A549 (cell line): Measurements from ENCODE around the gene ZNF680.

Source experiments
- CTCF ChIP-seq: fragments of >200 bp; sonication (Bioruptor Twin); formaldehyde crosslinking; IDR thresholded peaks from 3 replicates; pipeline ENCODE4 v1.5.1; 2016
- KDM5A ChIP-seq: fragments of 200-600 bp; sonication (generic); IDR thresholded peaks from 2 replicates; pipeline ENCODE4 v1.6.1; 2016; ENCODE audit warnings: antibody characterized with exemption, mild to moderate bottlenecking
- RCOR1 ChIP-seq: fragments of 150-350 bp; IDR thresholded peaks from 2 replicates; pipeline ENCODE4 v1.6.1; 2014; ENCODE audit warnings: antibody characterized with exemption, low read length, low read depth
- REST ChIP-seq: fragments of 200-600 bp; sonication (generic); IDR thresholded peaks from 2 replicates; pipeline ENCODE4 v1.6.1; 2016; ENCODE audit warnings: antibody characterized with exemption, mild to moderate bottlenecking, moderate library complexity
- SREBF2 ChIP-seq: fragments of 450-650 bp; IDR thresholded peaks from 2 replicates; pipeline ENCODE4 v1.6.1; 2014; ENCODE audit warnings: mild to moderate bottlenecking, moderate library complexity

DNA sequence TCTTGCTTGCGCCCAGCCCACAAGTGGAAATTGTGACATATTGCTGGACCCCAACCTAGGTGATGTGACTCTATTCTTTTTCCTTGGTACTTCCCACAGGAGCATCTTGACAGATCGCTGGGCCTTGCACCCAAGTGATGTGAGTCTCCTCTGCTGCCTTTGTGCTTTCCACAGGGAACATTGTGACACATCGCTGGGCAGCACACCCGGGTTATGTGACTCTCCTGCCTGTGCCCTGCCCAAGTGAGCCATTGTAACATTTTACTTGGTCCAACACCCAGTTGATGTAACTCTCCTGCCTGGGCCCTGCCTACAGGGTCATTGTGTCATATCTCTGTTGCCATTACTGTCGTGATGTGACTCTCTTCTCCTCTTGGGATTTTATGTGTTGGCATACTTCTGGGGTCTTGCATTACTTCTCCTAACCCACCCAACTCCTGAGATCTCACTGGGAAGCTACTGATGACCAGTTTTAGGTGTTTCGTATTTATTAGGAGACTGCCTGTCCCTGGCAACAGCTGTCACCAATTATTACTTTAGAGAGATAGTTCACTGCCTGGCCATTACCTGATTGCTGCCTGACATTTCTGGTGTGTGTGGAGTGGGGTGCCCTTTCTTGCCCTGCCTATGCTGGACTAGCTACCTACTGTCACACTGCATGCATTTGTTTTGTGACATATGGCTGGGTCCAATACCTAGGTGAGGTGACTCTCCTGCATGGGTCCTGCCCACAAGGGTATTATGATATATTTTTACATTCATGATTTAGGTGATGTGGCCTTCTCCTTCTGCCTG lies 45.4 kb upstream of the ZNF680 start:
- no peak for TF ChIP-seq CTCF
- TF ChIP-seq SREBF2 = no peak
- no peak for TF ChIP-seq RCOR1
- TF ChIP-seq REST = no peak
- TF ChIP-seq KDM5A = no peak
